LNCAP (cell line): Measurements from ENCODE around the gene LCN2.

Experiments
- TF ChIP-seq, protein P1 (sequence below): fragments of 450-650 bp; IDR thresholded peaks from 2 replicates; pipeline ENCODE4 v1.5.1; 2017; ENCODE audit warnings: mild to moderate bottlenecking

The LCN2 gene

DNA sequence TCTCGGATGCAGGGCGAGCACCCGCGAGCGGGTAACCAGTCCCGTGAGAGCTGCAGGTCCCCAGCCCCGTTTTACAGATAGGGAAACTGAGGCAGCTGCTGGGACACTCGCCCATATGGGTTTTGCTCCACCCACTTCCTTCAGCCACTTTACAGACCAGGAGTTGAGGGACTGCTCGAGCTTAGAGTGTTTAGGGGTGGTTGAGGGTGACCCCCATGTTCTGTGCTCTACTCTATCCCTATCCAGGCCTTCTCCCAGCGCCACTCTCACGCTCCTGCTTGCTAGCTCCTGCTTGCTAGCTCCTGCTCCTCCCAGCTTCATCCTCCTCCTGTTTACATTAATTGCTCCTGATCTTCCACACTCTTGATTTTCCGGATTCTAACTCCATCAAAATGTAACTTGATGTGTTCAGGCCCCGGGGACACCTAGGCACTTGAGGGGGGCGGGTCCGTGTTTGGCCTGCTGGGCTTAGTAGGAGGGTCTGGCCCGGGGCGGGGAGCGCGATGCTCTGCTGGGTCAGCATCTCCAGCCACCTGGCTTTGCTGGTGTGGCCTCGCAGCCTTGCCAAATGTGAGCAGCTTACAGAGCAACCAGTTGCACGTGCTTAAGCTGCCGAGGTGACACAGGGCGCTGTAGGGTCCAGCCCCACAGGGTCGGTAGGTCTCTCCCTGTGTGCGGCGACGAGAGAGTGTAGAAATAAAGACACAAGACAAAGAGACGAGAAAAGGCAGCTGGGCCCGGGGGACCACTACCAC lies 20.2 kb upstream of the LCN2 start:
- TF ChIP-seq, protein P1, sequence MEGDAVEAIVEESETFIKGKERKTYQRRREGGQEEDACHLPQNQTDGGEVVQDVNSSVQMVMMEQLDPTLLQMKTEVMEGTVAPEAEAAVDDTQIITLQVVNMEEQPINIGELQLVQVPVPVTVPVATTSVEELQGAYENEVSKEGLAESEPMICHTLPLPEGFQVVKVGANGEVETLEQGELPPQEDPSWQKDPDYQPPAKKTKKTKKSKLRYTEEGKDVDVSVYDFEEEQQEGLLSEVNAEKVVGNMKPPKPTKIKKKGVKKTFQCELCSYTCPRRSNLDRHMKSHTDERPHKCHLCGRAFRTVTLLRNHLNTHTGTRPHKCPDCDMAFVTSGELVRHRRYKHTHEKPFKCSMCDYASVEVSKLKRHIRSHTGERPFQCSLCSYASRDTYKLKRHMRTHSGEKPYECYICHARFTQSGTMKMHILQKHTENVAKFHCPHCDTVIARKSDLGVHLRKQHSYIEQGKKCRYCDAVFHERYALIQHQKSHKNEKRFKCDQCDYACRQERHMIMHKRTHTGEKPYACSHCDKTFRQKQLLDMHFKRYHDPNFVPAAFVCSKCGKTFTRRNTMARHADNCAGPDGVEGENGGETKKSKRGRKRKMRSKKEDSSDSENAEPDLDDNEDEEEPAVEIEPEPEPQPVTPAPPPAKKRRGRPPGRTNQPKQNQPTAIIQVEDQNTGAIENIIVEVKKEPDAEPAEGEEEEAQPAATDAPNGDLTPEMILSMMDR, result no peak

DNA sequence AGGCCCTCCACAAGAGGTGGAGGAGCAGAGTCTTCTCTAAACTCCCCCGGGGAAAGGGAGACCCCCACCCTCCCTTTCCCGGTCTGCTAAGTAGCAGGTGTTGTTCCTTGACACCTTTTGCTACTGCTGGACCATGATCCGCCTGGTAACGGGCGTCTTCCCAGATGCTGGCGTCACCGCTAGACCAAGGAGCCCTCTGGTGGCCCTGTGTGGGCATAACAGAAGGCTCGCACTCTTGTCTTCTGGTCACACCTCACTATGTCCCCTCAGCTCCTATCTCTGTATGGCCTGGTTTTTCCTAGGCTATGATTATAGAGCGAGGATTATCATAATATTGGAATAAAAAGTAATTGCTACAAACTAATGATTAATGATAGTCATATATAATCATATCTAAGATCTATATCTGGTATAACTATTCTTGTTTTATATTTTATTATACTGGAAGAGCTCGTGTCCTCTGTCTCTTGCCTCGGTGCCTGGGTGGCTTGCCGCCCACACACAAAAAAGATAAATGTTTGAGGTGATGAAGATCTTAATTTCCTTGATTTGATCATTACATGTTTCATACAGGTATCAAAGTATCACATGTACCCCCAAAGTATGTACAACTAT lies 19.2 kb upstream of the LCN2 start:
- TF ChIP-seq, protein P1, result peak; percentile 38; the same call in 1 of the 2 replicates

DNA sequence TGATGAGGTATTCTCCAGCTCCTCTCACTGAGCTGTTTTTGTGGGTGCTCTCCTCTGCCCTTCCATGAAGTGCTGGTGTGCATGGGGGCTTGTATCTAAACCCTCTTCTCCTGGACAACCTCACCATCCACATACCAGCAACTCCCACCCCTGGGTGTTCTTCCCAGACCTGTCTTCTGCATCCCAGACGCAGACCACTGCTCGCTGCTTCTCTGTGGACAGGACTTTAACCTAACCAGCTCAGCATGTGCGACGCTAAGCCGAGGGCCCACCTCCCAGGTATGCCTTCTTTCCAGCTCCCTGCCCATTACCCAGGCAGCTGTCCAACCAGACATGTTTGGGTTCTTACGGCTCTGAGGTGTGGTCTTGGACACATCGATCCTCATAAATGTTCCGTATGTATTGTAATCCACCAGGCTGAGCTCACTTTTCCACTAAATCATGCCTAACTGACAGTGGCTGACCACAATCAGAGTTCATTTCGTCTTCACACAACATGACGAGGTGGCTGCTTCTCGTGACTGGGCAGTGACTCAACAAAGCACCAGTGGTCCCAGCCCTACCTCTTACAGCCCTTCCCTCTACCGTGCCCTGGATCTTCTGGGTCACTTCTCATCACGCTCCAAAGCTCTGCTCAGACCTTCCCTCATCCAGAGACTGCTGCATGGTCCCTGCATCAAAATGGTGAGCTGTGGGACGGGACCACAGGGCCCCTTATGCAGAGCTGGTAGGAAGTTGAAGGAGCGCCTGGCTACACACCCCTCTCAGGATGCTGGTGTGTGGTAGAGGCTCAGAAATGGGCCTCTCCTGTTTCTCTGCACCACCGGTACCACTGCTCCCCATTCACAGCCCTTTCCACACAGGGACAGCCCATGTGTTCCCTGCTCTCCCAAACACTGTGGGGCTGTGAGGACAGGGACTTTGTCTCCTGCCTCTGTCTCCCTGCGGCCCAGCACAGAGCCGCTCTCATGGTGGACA lies 12.1 kb upstream of the LCN2 start:
- TF ChIP-seq, protein P1, result no peak

DNA sequence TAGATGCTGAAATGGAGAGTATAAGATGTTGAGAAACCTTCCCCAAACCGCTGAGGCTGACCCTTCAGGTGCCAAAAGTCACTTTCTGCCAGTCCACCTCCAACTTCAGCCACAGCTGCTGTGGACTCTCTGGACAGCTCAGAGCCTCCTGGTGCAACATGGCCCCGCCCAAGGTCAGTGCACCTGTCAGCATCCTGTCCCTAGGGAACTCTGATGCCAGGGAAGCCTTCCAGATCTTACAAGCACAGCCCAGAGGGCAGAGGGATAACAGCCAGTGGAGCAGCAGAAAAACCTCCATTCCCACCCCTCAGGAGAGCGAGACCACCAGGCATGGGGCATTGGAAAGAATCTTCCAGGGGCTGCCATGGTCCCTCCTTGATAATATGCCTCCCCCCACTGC lies 11.3 kb upstream of the LCN2 start:
- TF ChIP-seq, protein P1, result no peak

DNA sequence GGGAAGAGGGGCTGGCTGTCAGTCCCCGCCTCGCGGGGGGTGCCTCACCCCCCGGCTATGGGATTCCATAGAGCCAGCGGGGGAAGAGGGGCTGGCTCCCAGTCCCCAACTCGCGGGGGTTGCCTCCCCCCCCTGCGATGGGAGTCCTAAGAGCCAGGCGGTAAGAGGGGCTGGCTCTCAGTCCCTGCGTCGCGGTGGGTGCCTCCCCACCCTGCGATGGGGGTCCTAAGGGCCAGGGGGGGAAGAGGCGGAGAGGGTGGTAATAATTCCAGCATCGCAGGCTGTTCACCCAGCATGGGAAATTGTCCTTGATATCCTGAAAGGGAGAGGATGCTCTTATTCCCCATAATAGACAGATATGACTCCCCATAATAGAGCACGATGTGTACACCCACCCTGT lies 9.6 kb upstream of the LCN2 start:
- TF ChIP-seq, protein P1, result no peak

DNA sequence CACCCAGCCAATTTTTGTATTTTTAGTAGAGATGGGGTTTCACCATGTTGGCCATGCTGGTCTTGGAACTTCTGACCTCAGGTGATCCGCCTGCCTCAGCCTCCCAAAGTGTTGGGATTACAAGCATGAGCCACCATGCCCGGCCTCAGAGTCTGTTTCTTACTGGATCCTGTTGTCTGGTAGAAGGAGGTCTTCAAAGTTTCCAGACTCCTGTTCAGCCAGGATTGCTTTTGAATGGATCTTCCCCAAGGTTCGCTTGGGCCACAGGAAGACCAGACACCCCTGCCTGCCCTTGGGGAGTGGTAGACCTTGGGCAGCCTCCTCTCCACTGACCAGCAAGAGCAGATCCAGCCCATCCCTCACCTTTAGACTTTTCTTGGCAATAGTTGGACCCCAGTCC lies 7.6 kb upstream of the LCN2 start:
- TF ChIP-seq, protein P1, result no peak

DNA sequence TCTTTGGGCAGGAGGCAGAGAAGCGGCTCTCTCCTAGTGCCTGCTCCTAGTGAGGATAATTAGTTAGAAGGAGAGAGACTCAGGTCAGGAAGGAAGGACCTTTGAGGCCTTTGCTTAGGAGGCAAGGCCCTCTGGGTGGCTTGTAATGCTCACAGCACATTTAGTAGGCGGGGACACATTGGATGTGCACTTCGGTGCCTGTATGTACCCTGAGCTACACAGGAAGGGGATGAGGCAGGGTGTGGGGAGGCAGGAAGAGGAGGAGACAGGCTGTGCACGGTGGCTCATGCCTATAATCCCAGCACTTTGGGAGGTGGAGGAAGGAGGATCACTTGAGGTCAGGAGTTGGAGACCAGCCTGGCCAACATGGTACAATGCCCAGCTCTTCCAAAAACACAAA lies 7.2 kb upstream of the LCN2 start:
- TF ChIP-seq, protein P1, result no peak
